ENCODE results near the gene MCRS1. TPM values are rescaled to one million over a fixed set of nuclear protein-coding genes. Genes with fewer than 3 reads are reported as not detected.

MCRS1 gene
- total and polyA plus RNA-seq, 10 of the 15 experiments (the other 5 are each of a cell fraction or from before 2014, with no cell fraction given) = 34.3 to 82.8 (median 57.6) TPM

DNA sequence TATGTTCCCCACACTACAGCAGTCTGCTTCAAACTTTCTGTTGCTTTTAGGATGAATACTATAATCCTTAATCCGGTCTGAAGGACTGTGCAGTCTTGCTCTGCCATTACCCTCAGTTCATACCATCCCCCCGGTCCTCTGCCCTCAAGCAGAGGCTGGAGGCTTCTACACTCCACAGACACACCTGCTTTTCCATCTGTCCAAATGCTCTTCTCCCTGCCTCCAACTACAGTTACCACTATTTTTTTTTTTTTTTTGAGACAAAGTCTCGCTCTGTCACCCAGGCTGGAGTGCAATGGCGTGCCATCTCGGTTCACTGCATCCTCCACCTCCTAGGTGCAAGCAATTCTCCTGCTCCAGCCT is 48.4 kb downstream of the MCRS1 start (continued):
- TF ChIP-seq CEBPB (IDR thresholded peaks at IDR 0.05; ENCODE audit: borderline replicate concordance in 1 of 2, low read depth in 2 of 2, low read length in 2 of 2) (no peak), RELA (IDR thresholded peaks at IDR 0.05; ENCODE audit: borderline replicate concordance, partially characterized antibody) (no peak), IKZF1 (conservative IDR thresholded peaks at IDR 0.05) (no peak), CBFB (IDR thresholded peaks at IDR 0.05; ENCODE audit: low read depth) (no peak), NR2C2 (IDR thresholded peaks at IDR 0.05; ENCODE audit: borderline replicate concordance, control insufficient read depth, insufficient read length, low read depth) (no peak), CBX5 (IDR thresholded peaks at IDR 0.05; ENCODE audit: low read depth) (no peak), PAX5 (IDR thresholded peaks at IDR 0.05; ENCODE audit: borderline replicate concordance, low read depth, low read length) (no peak)
- TF ChIP-seq, protein P1, sequence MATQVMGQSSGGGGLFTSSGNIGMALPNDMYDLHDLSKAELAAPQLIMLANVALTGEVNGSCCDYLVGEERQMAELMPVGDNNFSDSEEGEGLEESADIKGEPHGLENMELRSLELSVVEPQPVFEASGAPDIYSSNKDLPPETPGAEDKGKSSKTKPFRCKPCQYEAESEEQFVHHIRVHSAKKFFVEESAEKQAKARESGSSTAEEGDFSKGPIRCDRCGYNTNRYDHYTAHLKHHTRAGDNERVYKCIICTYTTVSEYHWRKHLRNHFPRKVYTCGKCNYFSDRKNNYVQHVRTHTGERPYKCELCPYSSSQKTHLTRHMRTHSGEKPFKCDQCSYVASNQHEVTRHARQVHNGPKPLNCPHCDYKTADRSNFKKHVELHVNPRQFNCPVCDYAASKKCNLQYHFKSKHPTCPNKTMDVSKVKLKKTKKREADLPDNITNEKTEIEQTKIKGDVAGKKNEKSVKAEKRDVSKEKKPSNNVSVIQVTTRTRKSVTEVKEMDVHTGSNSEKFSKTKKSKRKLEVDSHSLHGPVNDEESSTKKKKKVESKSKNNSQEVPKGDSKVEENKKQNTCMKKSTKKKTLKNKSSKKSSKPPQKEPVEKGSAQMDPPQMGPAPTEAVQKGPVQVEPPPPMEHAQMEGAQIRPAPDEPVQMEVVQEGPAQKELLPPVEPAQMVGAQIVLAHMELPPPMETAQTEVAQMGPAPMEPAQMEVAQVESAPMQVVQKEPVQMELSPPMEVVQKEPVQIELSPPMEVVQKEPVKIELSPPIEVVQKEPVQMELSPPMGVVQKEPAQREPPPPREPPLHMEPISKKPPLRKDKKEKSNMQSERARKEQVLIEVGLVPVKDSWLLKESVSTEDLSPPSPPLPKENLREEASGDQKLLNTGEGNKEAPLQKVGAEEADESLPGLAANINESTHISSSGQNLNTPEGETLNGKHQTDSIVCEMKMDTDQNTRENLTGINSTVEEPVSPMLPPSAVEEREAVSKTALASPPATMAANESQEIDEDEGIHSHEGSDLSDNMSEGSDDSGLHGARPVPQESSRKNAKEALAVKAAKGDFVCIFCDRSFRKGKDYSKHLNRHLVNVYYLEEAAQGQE (IDR thresholded peaks at IDR 0.05; ENCODE audit: low read depth, low read length) = no peak
- TF ChIP-seq, protein P2, sequence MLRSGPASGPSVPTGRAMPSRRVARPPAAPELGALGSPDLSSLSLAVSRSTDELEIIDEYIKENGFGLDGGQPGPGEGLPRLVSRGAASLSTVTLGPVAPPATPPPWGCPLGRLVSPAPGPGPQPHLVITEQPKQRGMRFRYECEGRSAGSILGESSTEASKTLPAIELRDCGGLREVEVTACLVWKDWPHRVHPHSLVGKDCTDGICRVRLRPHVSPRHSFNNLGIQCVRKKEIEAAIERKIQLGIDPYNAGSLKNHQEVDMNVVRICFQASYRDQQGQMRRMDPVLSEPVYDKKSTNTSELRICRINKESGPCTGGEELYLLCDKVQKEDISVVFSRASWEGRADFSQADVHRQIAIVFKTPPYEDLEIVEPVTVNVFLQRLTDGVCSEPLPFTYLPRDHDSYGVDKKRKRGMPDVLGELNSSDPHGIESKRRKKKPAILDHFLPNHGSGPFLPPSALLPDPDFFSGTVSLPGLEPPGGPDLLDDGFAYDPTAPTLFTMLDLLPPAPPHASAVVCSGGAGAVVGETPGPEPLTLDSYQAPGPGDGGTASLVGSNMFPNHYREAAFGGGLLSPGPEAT (IDR thresholded peaks at IDR 0.05; ENCODE audit: low read depth) = no peak
- TF ChIP-seq, protein P3, sequence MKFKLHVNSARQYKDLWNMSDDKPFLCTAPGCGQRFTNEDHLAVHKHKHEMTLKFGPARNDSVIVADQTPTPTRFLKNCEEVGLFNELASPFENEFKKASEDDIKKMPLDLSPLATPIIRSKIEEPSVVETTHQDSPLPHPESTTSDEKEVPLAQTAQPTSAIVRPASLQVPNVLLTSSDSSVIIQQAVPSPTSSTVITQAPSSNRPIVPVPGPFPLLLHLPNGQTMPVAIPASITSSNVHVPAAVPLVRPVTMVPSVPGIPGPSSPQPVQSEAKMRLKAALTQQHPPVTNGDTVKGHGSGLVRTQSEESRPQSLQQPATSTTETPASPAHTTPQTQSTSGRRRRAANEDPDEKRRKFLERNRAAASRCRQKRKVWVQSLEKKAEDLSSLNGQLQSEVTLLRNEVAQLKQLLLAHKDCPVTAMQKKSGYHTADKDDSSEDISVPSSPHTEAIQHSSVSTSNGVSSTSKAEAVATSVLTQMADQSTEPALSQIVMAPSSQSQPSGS (IDR thresholded peaks at IDR 0.05; ENCODE audit: low read length) = no peak
- TF ChIP-seq, protein P4, sequence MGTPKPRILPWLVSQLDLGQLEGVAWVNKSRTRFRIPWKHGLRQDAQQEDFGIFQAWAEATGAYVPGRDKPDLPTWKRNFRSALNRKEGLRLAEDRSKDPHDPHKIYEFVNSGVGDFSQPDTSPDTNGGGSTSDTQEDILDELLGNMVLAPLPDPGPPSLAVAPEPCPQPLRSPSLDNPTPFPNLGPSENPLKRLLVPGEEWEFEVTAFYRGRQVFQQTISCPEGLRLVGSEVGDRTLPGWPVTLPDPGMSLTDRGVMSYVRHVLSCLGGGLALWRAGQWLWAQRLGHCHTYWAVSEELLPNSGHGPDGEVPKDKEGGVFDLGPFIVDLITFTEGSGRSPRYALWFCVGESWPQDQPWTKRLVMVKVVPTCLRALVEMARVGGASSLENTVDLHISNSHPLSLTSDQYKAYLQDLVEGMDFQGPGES (IDR thresholded peaks at IDR 0.05) = no peak

Measured in GM12878 (cell line).